Activated CD4-positive, alpha-beta T cell treated with anti-CD3 and anti-CD28 coated beads for 4 hours (primary cell): ENCODE results near the gene RGR.

Experiments
- DNase-seq, 2 donors: peaks; one replicate each; pipeline ENCODE4 v3.0.0-alpha.2; 2020

Gene RGR

GRCh38 chr10:84224411-84225028 lies 20.3 kb upstream of the RGR start:
- DNase-seq = no peak

DNA sequence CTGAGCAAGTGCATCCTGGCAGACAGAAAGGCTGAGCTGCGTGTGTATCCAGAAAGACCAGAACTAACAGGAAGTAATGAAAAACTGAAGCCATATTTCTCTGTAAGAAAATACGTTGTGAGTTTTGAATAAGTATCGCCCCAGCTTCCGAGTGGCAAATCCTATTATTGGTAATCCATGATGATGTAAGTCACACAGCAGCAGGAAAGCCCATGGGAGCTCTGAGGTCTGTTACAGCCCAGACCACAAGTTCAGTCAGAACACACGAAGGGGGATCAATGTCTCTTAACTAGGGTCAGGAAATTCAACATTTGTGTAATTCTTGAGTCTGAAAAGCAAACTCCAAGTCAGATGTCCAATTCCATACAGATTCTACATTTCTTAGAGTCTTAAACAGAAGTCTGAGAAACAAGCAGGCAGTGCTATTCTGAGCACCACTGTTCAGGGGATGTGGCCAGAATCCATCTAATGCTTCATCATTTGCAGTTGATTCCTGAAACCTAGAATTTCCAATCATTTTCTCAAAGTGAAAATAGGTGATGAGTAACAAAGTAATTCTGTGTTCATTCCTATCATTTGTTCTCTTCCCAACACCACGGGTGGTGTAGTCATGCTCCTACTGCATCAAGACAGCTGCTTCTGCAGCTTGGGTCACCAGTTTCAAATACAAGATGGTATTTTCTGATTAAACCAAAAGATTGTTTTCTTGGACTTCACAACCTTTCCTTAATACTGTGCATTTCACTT lies 19.3 kb upstream of the RGR start, which contains the start of gene LRIT2:
LRIT2 (minus strand) TSS at position 118 of the 747 bp plus-strand sequence; CDS start at position 94, 24 bp downstream.
- DNase-seq = no peak

DNA sequence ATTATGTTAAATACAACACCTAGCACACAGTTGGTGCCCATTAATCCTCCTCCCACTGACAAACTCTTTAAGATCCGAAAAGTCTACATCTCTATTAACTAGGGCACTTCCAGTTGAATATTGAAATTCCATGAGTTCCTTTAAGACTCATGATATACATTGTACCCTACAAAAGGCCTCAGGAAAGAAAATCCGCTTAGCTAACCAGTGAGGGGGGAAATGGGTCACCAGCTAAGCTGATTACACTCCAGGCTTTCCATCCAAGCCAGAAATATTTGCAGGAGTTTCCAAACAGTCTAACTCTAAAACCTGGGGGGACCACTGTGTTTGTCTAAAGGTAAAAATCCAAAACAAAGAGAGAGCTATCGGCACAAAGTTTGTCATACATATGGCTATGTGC lies 18.2 kb upstream of the RGR start:
- DNase-seq = no peak

- DNase-seq = no peak
Observed at GRCh38 chr10:84227810-84228209, 17.0 kb upstream of the RGR start.

GRCh38 chr10:84230359-84230758 lies 14.5 kb upstream of the RGR start:
- DNase-seq = no peak

GRCh38 chr10:84232376-84232775 lies 12.5 kb upstream of the RGR start:
- DNase-seq = no peak

- no peak for DNase-seq
Observed at GRCh38 chr10:84233940-84234339, 10.9 kb upstream of the RGR start.

DNA sequence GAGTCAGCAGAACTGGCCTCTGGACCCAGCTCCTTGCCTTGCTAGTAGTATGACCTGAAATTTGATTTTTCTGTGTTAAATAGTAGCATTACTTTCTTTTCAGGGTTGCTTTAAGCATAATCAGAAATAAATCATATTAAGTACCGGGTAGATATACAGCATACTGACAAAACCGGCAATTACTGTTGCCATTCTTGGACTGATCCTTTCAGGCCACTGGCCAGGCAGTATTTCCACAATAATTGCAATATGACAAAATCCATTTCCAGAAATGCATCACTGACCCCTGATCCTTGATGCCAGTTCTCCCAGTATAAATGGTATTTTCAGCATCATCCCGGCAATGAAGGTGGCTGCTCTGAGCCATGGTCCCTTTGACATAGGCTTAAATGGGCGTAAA lies 10.4 kb upstream of the RGR start:
- DNase-seq = no peak

DNA sequence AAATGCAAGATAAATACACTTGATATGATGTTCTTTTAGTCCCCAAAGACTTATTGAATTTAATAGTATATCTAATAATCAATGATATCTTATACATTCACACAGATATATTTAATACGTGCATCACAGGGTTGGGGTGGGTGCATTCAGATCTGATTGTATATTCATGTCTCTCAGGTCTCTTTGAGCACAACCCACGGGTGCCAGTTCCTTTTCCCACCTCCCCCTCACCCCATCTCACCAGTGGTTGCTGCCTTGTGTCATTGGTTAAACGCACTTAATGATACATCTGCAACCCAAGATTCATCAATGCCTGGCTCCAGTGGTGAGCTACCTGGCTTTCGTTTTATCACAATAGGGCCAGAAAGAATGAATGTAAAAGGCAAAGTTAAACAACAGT lies 9.8 kb upstream of the RGR start:
- DNase-seq = no peak

- no peak for DNase-seq
Observed at GRCh38 chr10:84236807-84237198, 8.1 kb upstream of the RGR start.

GRCh38 chr10:84237199-84238051 lies 7.4 kb upstream of the RGR start:
- DNase-seq = no peak

DNA sequence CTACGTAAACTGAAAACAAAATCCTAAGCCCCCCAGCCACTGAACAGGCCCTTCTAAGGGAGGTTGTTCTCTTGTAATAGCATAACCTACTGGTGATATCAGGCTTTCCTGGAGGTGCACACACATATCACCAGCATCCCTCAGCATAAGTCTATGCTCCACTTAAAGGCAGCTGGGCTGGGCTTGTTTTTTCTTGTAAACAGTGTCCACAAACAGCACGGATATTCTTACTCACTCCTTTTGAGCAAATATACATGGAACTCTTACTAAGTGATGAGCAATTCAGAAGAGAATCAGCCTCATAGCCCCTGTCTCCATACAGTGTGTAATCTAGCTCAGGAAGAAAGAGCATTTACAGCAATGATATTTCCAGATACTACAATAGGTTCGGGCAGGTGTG lies 5.9 kb upstream of the RGR start:
- no peak for DNase-seq

GRCh38 chr10:84241185-84241790 lies 3.6 kb upstream of the RGR start, which contains the start of gene LRIT1:
Gene LRIT1, minus strand, starts transcription at chr10:84241546. Its CDS starts 107 bp downstream, at chr10:84241439.
- DNase-seq = no peak

DNA sequence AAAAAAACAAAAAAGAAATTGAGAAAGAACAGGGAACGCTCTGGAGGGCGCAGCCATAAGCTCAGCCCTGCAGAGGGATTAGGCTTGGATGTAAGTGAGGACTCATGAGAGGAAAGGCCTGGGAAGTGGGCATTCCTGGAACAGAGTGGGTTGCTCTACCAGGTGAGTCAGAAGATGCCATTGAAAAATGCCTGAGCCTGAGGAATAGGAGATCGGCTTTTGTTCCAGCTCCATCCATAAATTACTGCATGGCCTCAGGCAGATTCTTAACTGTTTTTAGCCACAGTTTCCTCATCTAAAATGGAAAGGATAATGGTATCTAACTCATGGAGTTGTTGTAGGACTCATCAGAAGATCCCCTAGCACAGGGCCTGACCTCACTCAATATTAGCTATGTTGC lies 1.1 kb upstream of the RGR start:
- no peak for DNase-seq

GRCh38 chr10:84247496-84247895 lies 2.6 kb downstream of the RGR start:
- DNase-seq = no peak

DNA sequence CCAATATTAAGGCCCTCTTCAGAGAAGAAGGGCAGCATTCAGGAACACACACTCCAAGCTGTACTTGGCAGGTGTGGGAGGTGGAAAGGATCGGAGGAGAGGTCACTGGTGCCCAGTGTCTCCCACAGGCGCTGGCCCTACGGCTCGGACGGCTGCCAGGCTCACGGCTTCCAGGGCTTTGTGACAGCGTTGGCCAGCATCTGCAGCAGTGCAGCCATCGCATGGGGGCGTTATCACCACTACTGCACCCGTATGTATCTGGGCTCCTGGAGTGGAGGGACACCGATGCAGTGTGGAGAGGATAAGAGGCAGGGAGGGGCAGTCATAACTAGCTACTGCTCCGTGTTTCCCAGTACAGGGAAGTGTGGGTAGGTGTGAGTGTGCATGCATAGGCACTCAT lies 3.9 kb downstream of the RGR start:
- no peak for DNase-seq

GRCh38 chr10:84254552-84255478 lies 10.0 kb downstream of the RGR start:
- DNase-seq = no peak

- DNase-seq = peak in 1 of 2 donors; percentile 25
Observed at GRCh38 chr10:84256510-84257342, 11.9 kb downstream of the RGR start.

DNA sequence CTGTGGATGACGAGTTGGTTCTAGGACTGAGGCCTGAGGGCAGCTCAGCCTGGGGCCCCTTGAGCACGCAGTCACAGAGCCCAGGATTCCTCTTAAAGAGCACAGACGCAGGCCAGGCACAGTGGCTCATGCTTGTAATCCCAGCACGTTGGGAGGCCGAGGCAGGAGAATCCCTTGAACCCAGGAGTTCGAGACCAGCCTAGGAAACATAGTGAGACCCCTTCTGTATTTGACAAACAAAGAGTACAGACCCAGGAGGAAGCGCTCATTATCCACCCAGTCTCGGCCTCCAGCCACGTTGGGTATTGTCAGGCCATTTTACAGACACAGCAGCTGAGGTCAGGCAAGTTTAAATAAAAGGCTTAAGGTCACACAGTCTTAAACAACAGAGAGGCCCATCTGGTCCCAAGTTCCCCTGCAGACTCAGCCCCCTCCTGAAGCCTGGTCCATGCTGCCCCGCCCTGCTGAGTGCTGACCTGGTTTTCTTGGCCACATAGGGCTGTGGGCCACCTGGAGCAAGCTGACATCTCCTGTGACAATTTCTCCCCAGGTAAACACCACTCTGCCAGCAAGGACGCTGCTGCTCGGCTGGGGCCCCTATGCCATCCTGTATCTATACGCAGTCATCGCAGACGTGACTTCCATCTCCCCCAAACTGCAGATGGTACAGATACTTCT lies 12.6 kb downstream of the RGR start:
- no peak for DNase-seq

DNA sequence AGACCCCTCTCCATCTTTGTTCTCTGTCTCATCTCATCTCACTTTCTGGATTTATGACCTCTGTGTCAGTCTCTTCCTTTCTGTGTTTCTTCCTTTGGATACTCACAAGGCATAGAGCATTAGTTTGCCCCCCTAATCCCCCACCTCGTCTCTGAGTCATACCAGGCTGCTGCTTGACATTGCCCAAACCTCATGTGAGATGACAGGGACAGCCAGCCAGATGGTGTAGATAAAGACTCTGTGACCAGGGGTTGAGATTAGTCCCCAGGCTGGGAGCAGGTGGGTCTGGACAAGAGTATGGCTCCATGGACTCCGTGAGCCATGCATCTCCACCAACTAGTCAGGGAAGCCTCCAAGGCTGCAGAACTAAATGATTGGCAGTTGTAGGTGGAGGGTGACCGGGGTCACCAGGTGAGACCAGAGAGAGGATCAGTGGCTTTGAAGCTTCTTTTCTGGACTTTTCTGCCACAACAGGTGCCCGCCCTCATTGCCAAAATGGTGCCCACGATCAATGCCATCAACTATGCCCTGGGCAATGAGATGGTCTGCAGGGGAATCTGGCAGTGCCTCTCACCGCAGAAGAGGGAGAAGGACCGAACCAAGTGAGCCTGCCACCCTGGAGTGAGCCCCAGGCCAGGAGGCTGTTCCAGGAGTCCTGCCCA lies 13.3 kb downstream of the RGR start:
- DNase-seq = no peak
